DOHH2 (cell line): ENCODE measurements around the gene LRP8.

Source experiments
- H3F3A ChIP-seq: fragments of 200-600 bp; sonication (generic), shearing (Covaris generic); 2 replicates; pipeline ENCODE4 v1.6.0; 2016; ENCODE audit warnings: antibody characterized with exemption, mild to moderate bottlenecking; ENCODE audit not compliant: control insufficient read depth, insufficient read depth
- H3K27ac ChIP-seq: fragments of 200-600 bp; sonication (generic); 2 replicates; pipeline ENCODE4 v1.5.1; 2014; ENCODE audit warnings: low read depth, mild to moderate bottlenecking, low read length, moderate library complexity
- H3K27me3 ChIP-seq: fragments of 200-600 bp; sonication (generic); 2 replicates; pipeline ENCODE4 v1.6.1; 2014; ENCODE audit warnings: mild to moderate bottlenecking, low read length, mixed read lengths; ENCODE audit not compliant: control insufficient read depth
- H3K36me3 ChIP-seq: fragments of 200-600 bp; sonication (generic); 2 replicates; pipeline ENCODE4 v1.6.1; 2014; ENCODE audit warnings: mild to moderate bottlenecking, low read length, moderate library complexity, mixed read lengths; ENCODE audit not compliant: control insufficient read depth
- H3K4me1 ChIP-seq: fragments of 200-600 bp; sonication (generic); 2 replicates; pipeline ENCODE4 v1.6.1; 2014; ENCODE audit warnings: mild to moderate bottlenecking, low read length, mixed read lengths; ENCODE audit not compliant: control insufficient read depth
- H3K4me2 ChIP-seq: fragments of 200-600 bp; sonication (generic); 2 replicates; pipeline ENCODE4 v1.6.0; 2014; ENCODE audit warnings: mild to moderate bottlenecking, low read length, moderate library complexity
- H3K4me3 ChIP-seq: fragments of 200-600 bp; sonication (generic); 2 replicates; pipeline ENCODE4 v1.5.1; 2014; ENCODE audit warnings: mild to moderate bottlenecking, low read length, mixed read lengths
- H3K79me2 ChIP-seq: fragments of 200-600 bp; sonication (generic); 2 replicates; pipeline ENCODE4 v1.6.1; 2014; ENCODE audit warnings: mild to moderate bottlenecking, low read length, mixed read lengths; ENCODE audit not compliant: control insufficient read depth
- H3K9me2 ChIP-seq: fragments of 200-600 bp; sonication (generic); replicated peaks from 2 replicates; pipeline ENCODE4 v1.6.1; 2014; ENCODE audit warnings: mild to moderate bottlenecking, low read length, mixed read lengths; ENCODE audit not compliant: control insufficient read depth
- H3K9me3 ChIP-seq: fragments of 200-600 bp; sonication (generic); 2 replicates; pipeline ENCODE4 v1.6.1; 2014; ENCODE audit warnings: antibody characterized with exemption, low read length, mixed read lengths; ENCODE audit not compliant: control insufficient read depth, insufficient read depth
- H4K20me1 ChIP-seq: fragments of 200-600 bp; sonication (generic); 2 replicates; pipeline ENCODE4 v1.6.0; 2014; ENCODE audit warnings: low read depth, mild to moderate bottlenecking, antibody characterized with exemption, low read length, moderate library complexity; ENCODE audit not compliant: control insufficient read depth, insufficient read depth
- EZH2phosphoT487 ChIP-seq: fragments of 200-600 bp; sonication (generic); IDR thresholded peaks from 2 replicates; pipeline ENCODE4 v1.6.1; 2017; ENCODE audit warnings: borderline replicate concordance, mild to moderate bottlenecking, antibody characterized with exemption, low read length, moderate library complexity, mixed read lengths
- TF ChIP-seq, protein P1 (sequence below): fragments of 200-600 bp; sonication (generic); IDR thresholded peaks from one replicate; pipeline ENCODE4 v1.5.1; 2014; ENCODE audit warnings: antibody characterized with exemption, mild to moderate bottlenecking, low read depth, low read length; ENCODE audit not compliant: poor library complexity, severe bottlenecking

LRP8 gene

DNA sequence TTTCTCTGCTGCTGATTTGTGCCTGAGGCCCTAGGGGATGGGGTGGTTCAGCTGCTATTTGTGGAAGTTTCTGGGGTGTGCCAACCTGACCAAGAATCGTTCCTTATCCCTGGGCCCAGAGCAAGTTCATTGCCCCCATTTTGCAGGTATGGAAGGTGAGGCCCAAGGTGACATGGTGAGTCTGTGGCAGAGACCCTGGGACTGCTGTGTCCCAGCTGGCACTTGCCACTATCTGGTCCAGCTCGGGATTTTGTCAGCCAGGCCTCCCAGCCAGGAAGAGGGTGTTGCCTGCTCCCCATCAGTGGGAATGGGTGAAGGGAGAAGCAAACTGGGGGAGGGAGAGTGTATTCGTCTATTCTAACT is 18.9 kb upstream of the LRP8 start:
- H3K36me3 ChIP-seq, result no peaks in the 10 kb centered on the region
- H3K4me3 ChIP-seq, result no peak overlapping the region
- H3K27me3 ChIP-seq, result 0 out of 2 replicates have a peak, but pooled peaks cover 4% of the 10 kb centered on the region
- no peak for TF ChIP-seq EZH2phosphoT487
- TF ChIP-seq, protein P1, sequence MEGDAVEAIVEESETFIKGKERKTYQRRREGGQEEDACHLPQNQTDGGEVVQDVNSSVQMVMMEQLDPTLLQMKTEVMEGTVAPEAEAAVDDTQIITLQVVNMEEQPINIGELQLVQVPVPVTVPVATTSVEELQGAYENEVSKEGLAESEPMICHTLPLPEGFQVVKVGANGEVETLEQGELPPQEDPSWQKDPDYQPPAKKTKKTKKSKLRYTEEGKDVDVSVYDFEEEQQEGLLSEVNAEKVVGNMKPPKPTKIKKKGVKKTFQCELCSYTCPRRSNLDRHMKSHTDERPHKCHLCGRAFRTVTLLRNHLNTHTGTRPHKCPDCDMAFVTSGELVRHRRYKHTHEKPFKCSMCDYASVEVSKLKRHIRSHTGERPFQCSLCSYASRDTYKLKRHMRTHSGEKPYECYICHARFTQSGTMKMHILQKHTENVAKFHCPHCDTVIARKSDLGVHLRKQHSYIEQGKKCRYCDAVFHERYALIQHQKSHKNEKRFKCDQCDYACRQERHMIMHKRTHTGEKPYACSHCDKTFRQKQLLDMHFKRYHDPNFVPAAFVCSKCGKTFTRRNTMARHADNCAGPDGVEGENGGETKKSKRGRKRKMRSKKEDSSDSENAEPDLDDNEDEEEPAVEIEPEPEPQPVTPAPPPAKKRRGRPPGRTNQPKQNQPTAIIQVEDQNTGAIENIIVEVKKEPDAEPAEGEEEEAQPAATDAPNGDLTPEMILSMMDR, result no peak
- H3F3A ChIP-seq, result no peaks in the 10 kb centered on the region
- H3K4me1 ChIP-seq, result no peaks in the 10 kb centered on the region
- no peaks in the 10 kb centered on the region for H4K20me1 ChIP-seq
- no peaks in the 10 kb centered on the region for H3K9me2 ChIP-seq
- no peaks in the 10 kb centered on the region for H3K79me2 ChIP-seq
- H3K4me2 ChIP-seq, result no peak overlapping the region
- no peaks in the 10 kb centered on the region for H3K9me3 ChIP-seq
- H3K27ac ChIP-seq, result no peak overlapping the region

DNA sequence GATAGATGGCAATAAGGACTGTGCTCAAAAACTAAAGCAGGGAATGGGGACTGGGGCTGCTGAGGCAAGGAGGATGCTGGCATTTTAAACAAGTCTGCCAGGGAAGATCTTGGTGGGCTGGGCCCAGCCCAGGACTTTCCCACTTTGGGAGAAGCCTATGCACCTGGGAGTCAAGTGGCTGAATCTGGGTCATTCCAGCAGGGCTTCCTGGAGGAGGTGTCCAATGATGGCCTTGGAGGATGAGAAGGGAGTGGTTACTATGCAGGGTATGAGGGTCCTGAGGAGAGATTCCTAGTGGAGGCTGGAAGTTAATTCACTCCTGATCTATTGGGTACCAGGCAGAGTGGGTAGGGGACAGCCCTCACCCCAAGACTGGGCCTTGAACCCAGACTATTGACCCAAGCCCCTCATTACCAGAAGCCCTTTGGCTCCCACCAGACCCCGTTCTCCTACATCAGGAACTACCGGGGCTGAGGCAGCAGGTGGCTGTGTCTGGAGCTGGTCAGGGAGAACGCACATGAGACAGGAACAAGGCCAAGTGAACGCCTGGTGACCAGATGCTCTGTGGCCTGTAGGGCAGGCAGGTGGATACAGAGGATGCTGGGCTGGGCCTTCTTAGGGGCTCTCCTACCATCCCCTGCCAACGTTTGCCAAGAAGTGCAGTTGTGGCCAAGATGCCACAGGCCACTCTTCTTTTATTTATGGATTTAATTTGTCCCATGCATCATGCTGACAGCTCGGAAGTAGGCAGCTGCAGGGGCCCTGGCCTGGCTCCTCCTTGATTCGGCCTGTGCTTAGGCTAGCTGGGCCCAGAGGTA is 18.3 kb upstream of the LRP8 start:
- no peaks in the 10 kb centered on the region for H3K36me3 ChIP-seq
- no peaks in the 10 kb centered on the region for H4K20me1 ChIP-seq
- H3K4me2 ChIP-seq, result no peak overlapping the region
- TF ChIP-seq EZH2phosphoT487, result no peak
- TF ChIP-seq, protein P1, result no peak
- H3K4me1 ChIP-seq, result no peaks in the 10 kb centered on the region
- H3K4me3 ChIP-seq, result no peak overlapping the region
- no peaks in the 10 kb centered on the region for H3K9me2 ChIP-seq
- no peaks in the 10 kb centered on the region for H3F3A ChIP-seq
- no peaks in the 10 kb centered on the region for H3K9me3 ChIP-seq
- 0 out of 2 replicates have a peak, but pooled peaks cover 4% of the 10 kb centered on the region for H3K27me3 ChIP-seq
- H3K27ac ChIP-seq, result no peak overlapping the region
- no peaks in the 10 kb centered on the region for H3K79me2 ChIP-seq

DNA sequence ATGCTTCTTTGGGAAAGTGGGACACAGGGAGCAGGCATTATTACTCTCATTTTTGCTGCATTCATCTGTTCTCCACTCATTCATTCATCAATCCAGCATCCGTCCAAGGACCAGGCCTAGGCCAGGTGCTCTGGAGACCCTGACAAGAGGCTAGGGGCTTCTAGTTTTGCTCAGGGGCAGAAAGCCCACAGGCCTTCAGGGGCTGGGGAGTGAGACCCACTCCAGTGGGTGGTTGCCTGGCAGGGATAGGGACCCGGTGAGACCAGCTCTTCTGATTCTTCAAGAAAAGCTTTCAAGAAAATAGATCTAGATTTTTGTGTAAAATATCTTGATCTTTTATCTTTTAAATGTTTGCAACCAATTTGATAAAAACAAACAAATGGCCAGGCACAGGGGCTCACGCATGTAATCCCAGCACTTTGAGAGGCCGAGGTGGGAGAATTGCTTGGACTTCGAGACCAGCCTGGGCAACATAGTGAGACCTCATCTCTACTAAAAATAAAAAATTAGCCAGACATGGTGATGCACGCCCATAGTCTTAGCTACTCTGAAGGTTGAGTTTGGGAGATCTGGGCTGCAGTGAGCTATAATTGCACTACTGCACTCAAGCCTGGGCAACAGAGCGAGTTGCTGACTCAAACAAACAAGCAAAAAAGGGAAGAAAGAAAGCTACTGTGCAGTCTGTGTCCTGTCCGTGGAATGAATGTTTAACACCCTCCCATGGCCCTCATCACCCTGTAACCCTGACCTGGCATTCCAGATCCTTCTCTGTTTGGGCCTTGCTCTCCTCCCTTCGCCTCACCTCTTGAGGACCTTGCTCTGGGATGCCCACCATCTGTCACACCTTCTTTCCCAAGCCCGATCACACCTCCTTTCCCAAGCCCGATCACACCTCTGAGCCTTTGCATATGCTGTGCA is 17.3 kb upstream of the LRP8 start:
- H3K9me3 ChIP-seq, result no peaks in the 10 kb centered on the region
- TF ChIP-seq, protein P1, result no peak
- TF ChIP-seq EZH2phosphoT487, result no peak
- no peaks in the 10 kb centered on the region for H3K4me1 ChIP-seq
- H3K4me3 ChIP-seq, result no peak overlapping the region
- no peaks in the 10 kb centered on the region for H3K9me2 ChIP-seq
- H3K4me2 ChIP-seq, result no peak overlapping the region
- no peaks in the 10 kb centered on the region for H3K36me3 ChIP-seq
- H4K20me1 ChIP-seq, result no peaks in the 10 kb centered on the region
- no peaks in the 10 kb centered on the region for H3K79me2 ChIP-seq
- no peaks in the 10 kb centered on the region for H3F3A ChIP-seq
- 0 out of 2 replicates have a peak, but pooled peaks cover 4% of the 10 kb centered on the region for H3K27me3 ChIP-seq
- H3K27ac ChIP-seq, result no peak overlapping the region
